ENCODE data around the gene UXS1.

Gene UXS1

GRCh38 chr2:106085181-106085940, 108.7 kb downstream of the UXS1 start:
- DNase-seq (ENCODE audit: low read depth in 2 of 2) = no peak

DNA sequence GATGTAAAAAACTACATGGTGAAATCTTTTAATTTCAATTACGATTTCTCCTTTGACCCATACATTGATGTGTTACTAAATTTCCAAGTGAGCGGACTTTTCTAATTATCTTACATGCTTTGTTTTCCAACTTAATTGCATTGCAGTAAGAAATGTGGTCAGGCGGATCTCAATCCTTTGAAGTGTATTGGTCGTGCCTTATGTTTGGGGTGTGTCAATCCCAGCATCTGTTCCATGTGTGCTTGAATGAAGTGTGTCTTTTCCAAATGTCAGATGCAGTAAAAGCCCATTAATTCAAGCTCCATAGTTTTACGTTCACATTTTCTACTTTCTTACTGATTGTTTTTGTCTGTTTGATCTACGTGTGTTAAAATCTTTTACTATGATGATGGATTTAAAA, 113.1 kb downstream of the UXS1 start:
- DNase-seq (ENCODE audit: low read depth in 2 of 2) = no peak

- DNase-seq (ENCODE audit: low read depth in 2 of 2) = no peak
These were observed 116.0 kb downstream of the UXS1 start for GRCh38 chr2:106078096-106078495.

DNA sequence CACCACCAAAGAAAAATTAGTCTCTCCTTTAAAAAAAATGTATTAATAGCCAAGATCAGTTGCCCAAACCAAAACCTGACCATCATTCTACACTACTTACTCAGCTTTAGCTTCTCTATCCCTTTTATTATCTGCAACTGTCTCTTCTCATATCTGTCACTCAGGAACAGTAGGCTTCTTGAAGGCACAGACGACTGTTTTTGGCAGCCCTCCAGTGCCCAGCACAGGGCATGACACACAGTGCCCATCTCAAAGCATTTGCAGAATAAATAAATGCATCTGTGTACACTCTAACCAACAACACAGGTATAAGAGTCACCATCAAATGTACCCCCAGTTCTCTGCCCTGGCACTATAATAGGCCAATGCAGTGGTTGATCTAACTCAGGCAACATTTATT, 117.2 kb downstream of the UXS1 start:
- no peak for DNase-seq (ENCODE audit: low read depth in 2 of 2)

GRCh38 chr2:106075048-106075447, 119.1 kb downstream of the UXS1 start:
- DNase-seq (ENCODE audit: low read depth in 2 of 2) = no peak

GRCh38 chr2:106073678-106074406, 120.3 kb downstream of the UXS1 start:
- no peak for DNase-seq (ENCODE audit: low read depth in 2 of 2)

GRCh38 chr2:106070181-106070580, 123.9 kb downstream of the UXS1 start:
- no peak for DNase-seq (ENCODE audit: low read depth in 2 of 2)

DNA sequence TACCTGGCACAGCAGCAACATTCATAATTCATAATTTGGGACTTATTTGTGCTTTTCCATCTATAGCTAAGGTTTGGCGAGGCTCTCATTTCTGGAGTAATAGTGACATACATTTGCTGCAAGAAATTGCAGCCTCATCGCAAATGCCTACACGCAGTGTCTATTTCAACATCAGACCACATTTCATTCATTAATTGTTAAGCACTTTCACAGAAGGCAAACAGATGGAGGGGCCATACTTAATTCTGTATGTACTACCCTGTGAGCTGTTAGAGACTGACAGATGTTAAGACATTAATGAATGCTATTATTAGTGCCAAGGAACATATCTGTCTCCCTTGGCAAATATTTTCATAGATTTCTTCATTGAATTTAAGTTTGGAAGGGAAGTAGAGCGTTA, 125.7 kb downstream of the UXS1 start:
- DNase-seq (ENCODE audit: low read depth in 2 of 2) = no peak

GRCh38 chr2:106065983-106066820, 127.9 kb downstream of the UXS1 start:
- DNase-seq (ENCODE audit: low read depth in 2 of 2) = no peak

DNA sequence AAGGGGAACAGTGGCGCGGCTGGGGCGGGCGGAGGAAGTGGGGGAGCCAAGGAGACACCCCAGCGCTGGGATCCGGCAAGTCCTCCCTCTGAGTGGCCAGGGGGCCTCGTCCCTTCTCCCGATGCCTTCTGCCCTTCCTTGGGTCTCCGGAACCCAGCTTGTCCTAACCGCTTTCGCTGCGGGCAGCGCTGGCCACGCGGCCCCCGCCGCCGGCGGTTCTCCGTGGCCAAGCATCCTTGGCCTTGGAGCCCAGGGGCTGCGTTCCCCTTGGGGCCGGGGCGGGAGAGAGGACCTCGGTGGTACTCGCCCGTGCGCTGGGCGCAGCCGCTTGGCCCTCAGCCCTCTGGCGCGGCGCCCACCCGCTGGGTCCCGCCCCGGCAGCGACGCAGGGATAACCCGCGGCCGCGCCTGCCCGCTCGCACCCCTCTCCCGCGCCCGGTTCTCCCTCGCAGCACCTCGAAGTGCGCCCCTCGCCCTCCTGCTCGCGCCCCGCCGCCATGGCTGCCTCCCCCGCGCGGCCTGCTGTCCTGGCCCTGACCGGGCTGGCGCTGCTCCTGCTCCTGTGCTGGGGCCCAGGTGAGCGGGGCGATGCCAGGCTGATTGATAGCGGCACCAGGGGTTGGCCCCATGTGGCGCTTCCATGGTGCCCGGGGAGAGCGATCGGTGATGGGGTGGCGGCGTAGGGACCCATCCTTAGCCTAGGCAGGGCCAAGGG, 128.7 kb downstream of the UXS1 start:
- DNase-seq (ENCODE audit: low read depth in 2 of 2) = no peak

GRCh38 chr2:106063181-106063580, 130.9 kb downstream of the UXS1 start:
- DNase-seq (ENCODE audit: low read depth in 2 of 2) = no peak

GRCh38 chr2:106062627-106063026, 131.5 kb downstream of the UXS1 start:
- DNase-seq (ENCODE audit: low read depth in 2 of 2) = no peak

DNA sequence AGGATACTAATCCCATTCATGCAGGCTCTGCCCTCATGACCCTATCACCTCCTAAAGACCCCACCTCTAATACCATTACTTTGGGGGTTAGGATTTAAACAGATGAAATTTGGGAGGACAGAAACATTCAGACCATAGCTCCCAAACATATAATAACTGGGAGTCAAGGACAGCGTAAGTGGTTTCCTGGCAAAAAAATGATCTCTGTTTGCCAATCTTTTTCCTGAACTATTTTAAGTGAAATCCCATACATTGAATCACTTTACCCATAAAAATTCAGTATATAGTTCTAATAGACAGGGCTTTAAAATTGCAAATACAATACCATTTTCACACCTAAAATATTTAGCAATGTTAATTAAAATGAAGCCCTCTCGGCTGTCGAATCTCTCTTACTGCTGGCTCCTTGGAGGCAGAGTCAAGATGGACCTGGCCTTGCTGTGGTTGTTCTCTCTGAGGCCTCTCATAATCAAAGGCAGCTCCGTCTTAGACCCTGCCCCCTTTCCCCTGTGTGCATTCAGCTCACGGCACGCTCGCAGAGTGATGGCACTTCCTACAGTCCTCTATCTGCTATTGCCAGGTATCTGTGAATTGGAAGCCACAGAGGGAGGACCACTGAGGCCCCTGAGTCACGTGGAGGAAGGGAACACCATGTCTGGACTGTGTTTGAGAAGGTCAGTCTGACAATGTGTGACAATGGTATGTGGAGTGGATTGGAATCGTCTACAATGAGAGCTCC, 132.3 kb downstream of the UXS1 start:
- DNase-seq (ENCODE audit: low read depth in 2 of 2) = no peak

DNA sequence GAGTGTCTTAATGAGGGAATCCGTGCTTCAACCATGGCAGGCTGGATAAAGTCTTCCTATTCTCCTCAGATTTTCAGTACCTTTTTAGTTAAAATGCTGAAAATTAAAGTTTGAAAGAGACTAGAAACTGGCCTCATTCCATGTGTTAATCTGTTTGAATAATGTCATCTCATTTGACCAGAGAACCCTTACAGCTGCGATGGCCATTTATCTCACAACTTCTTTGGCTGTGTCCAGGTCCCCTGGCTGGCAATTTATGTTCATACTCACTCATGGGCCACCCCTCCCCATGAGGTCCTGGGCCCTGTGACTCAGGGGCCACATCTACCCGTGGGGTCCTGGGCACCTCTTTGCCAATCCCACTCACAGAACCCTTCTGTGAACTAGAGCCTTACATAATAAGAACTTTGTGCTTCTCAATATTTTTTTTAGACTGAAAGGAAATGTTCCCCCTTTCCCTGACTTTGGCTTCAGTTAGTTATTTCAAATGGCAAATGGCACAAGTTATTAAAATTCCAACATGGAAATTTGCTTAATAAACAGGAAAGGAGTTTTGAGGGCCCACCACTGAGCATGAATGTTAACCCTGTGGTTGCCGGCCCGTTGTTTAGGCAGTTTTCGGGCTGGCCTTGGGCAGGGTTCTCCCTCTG, 134.6 kb downstream of the UXS1 start:
- DNase-seq (ENCODE audit: low read depth in 2 of 2) = no peak

DNA sequence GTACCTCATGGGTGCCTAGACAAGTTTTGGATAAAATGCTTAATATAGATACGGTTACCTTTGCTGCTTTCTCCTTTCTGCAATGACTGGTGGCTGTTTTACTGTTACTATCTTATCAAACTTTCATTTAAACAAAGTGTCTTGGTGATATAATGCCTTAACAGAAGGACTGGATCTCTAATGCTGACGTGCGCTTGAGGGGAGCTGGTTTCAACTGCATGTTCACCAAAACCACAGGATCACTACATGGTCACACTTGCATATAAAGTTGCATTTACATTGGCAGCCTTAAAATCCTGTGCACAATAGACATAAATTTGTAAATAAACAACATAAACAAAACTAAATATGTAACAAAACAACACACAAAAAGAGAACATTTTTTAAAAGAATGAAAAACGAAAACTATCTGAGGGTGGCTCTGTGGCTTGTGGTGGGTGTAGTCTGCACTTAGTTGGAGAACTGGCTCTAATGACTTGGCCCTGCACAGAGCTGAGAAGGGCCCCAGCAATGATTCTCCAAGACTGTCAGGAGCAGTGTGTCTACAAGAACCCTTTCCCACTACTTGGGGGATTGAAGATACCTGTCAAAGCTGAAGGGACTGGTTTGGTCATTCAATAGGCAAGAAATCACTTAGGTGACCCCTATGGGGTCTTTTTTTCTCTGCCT, 135.5 kb downstream of the UXS1 start:
- DNase-seq (ENCODE audit: low read depth in 2 of 2) = no peak

DNA sequence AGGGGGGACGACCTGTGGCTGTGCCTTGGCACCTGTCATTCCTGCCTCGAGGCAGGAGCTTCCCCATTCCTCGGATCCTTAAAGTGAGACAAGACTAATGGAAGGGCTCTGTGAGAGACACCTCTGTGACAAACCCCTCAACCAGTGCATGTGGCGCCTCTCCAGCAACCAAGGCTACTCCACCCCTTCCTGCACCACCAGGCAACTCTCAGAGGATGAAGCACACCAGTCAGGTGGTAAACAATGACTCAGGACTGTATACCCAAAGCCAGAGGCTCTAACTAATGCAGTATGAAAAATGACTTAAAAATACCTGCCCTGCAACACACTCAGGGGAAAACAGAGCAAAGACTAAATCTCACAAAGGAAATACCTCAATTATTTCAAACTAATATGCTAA, 136.9 kb downstream of the UXS1 start:
- peak in 1 of 2 donors; percentile 15 for DNase-seq (ENCODE audit: low read depth in 2 of 2)

- DNase-seq (ENCODE audit: low read depth in 2 of 2) = no peak
These were observed 139.0 kb downstream of the UXS1 start for GRCh38 chr2:106054880-106055655.

- DNase-seq (ENCODE audit: low read depth in 2 of 2) = no peak
These were observed 139.8 kb downstream of the UXS1 start for GRCh38 chr2:106054321-106054720.

DNA sequence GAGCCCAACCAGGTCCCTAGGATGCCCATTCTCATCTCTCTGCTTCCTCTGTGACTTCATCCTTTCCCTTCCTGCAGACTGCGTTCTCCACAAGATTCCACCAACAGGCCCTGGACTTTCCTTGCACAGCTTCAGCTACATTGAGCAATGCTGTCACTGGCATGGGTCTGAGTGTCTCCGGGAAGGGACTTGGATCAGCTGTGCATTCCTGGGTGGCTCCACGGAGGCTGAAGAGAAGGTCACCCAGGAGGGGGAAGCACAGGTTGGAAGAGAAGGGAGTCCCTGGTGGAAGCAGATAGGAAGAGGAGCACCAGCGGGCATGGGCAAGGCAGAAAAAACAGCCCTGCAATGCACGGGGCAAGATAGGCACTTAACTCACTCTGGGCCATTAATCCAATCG, 140.5 kb downstream of the UXS1 start:
- DNase-seq (ENCODE audit: low read depth in 2 of 2) = no peak

All from stimulated activated CD8-positive, alpha-beta memory T cell treated with anti-CD3 and anti-CD28 coated beads, Interleukin-2, amount 100 ng/mL, for 1 hour (primary cell).